ENCODE data around the gene LRFN5.

Gene LRFN5

GRCh38 chr14:41915732-41916131 lies 309.1 kb downstream of the LRFN5 start:
- Histone ChIP-seq H3K4me2 (ENCODE audit: low read length) (no peak overlapping the region), H3K27me3 (ENCODE audit: control insufficient read depth, insufficient read depth, low read length) (no peaks in the 10 kb centered on the region), H3K4me3 (ENCODE audit: low read depth, low read length) (no peak overlapping the region), H2AFZ (no peak overlapping the region), H3K4me1 (no peaks in the 10 kb centered on the region), H3K27ac (no peak overlapping the region), H3K9me3 (ENCODE audit: control insufficient read depth, low read length) (no peaks in the 10 kb centered on the region), H3K79me2 (no peaks in the 10 kb centered on the region), H3K9ac (no peak overlapping the region), H3K36me3 (ENCODE audit: control insufficient read depth, insufficient read depth, low read length) (no peaks in the 10 kb centered on the region)
- no peak for TF ChIP-seq CTCF (IDR thresholded peaks at IDR 0.05)

- Histone ChIP-seq H3K9ac (no peak overlapping the region), H3K36me3 (ENCODE audit: control insufficient read depth, insufficient read depth, low read length) (no peaks in the 10 kb centered on the region), H3K79me2 (no peaks in the 10 kb centered on the region), H3K4me2 (ENCODE audit: low read length) (no peak overlapping the region), H3K27ac (no peak overlapping the region), H2AFZ (no peak overlapping the region), H3K9me3 (ENCODE audit: control insufficient read depth, low read length) (no peaks in the 10 kb centered on the region), H3K4me1 (no peaks in the 10 kb centered on the region), H3K4me3 (ENCODE audit: low read depth, low read length) (no peak overlapping the region), H3K27me3 (ENCODE audit: control insufficient read depth, insufficient read depth, low read length) (no peaks in the 10 kb centered on the region)
- no peak for TF ChIP-seq CTCF (IDR thresholded peaks at IDR 0.05)
Observed at GRCh38 chr14:41916313-41916712, 309.6 kb downstream of the LRFN5 start.

GRCh38 chr14:41925409-41925808 lies 318.7 kb downstream of the LRFN5 start:
- Histone ChIP-seq H3K4me3 (ENCODE audit: low read depth, low read length) (no peak overlapping the region), H3K4me1 (no peaks in the 10 kb centered on the region), H2AFZ (no peak overlapping the region), H3K9ac (no peak overlapping the region), H3K79me2 (no peaks in the 10 kb centered on the region), H3K27ac (no peak overlapping the region), H3K27me3 (ENCODE audit: control insufficient read depth, insufficient read depth, low read length) (no peaks in the 10 kb centered on the region), H3K9me3 (ENCODE audit: control insufficient read depth, low read length) (no peaks in the 10 kb centered on the region), H3K4me2 (ENCODE audit: low read length) (no peak overlapping the region), H3K36me3 (ENCODE audit: control insufficient read depth, insufficient read depth, low read length) (no peaks in the 10 kb centered on the region)
- no peak for TF ChIP-seq CTCF (IDR thresholded peaks at IDR 0.05)

GRCh38 chr14:41950428-41951151 lies 343.9 kb downstream of the LRFN5 start:
- no peak overlapping the region for H3K9ac ChIP-seq
- no peaks in the 10 kb centered on the region for H3K27me3 ChIP-seq (ENCODE audit: control insufficient read depth, insufficient read depth, low read length)
- no peak overlapping the region for H3K27ac ChIP-seq
- H3K36me3 ChIP-seq (ENCODE audit: control insufficient read depth, insufficient read depth, low read length), result no peaks in the 10 kb centered on the region
- TF ChIP-seq CTCF (IDR thresholded peaks at IDR 0.05), result no peak
- no peaks in the 10 kb centered on the region for H3K4me1 ChIP-seq
- H3K4me3 ChIP-seq (ENCODE audit: low read depth, low read length), result no peak overlapping the region
- H3K4me2 ChIP-seq (ENCODE audit: low read length), result no peak overlapping the region
- no peaks in the 10 kb centered on the region for H3K9me3 ChIP-seq (ENCODE audit: control insufficient read depth, low read length)
- H3K79me2 ChIP-seq, result no peaks in the 10 kb centered on the region
- H2AFZ ChIP-seq, result no peak overlapping the region
